Fibroblast of the aortic adventitia (primary cell): ENCODE measurements around the gene CERK. TPM values are rescaled to one million over a fixed set of nuclear protein-coding genes. Genes with fewer than 3 reads are reported as not detected.

Source experiments
- DNase-seq: peaks from one replicate; pipeline ENCODE4 v3.0.0-alpha.2; 2010; ENCODE audit warnings: low read depth
- H3K4me3 ChIP-seq: 2 replicates; pipeline ENCODE4 v1.5.1; 2011; ENCODE audit warnings: low read depth, mild to moderate bottlenecking, control low read depth, low read length, moderate library complexity
- CTCF ChIP-seq: IDR thresholded peaks from 2 replicates; pipeline ENCODE4 v1.5.1; 2011; ENCODE audit warnings: mild to moderate bottlenecking, low read length, control low read depth, inconsistent platforms; ENCODE audit not compliant: insufficient read depth
- total RNA-seq: library from RNA; depleted of rRNA; stranded (reverse); fragments of >200 nt; gene quantifications from 2 replicates; pipeline ENCODE4 v1.2.3, GENCODE V29; 2012; ENCODE audit warnings: low replicate concordance

CERK gene
- total RNA-seq, 1 donor: 39.4 TPM

GRCh38 chr22:46758867-46759290 is 20.8 kb upstream of the CERK start:
- H3K4me3 ChIP-seq: no peak overlapping the region
- TF ChIP-seq CTCF: peak; percentile 83
- peak; percentile 72 for DNase-seq

- H3K4me3 ChIP-seq: no peak overlapping the region
- TF ChIP-seq CTCF: no peak
- no peak for DNase-seq
Measured at GRCh38 chr22:46758121-46758520, 20.1 kb upstream of the CERK start.

- TF ChIP-seq CTCF: no peak
- DNase-seq: no peak
- H3K4me3 ChIP-seq: no peak overlapping the region
Measured at GRCh38 chr22:46757104-46757503, 19.1 kb upstream of the CERK start.

GRCh38 chr22:46756097-46756496 is 18.0 kb upstream of the CERK start:
- no peak for TF ChIP-seq CTCF
- no peak for DNase-seq

GRCh38 chr22:46755525-46755924 is 17.5 kb upstream of the CERK start:
- no peak for TF ChIP-seq CTCF
- no peak overlapping the region for H3K4me3 ChIP-seq
- no peak for DNase-seq

More at GRCh38 chr22:46756097-46756496, 18.0 kb upstream of the CERK start:
- H3K4me3 ChIP-seq: no peak overlapping the region

GRCh38 chr22:46754826-46755225 is 16.8 kb upstream of the CERK start:
- no peak for TF ChIP-seq CTCF
- no peak overlapping the region for H3K4me3 ChIP-seq
- no peak for DNase-seq

GRCh38 chr22:46754110-46754799 is 16.2 kb upstream of the CERK start:
- H3K4me3 ChIP-seq: no peak overlapping the region
- peak; percentile 96 for DNase-seq
- no peak for TF ChIP-seq CTCF
